Glutamatergic neuron (in vitro differentiated cells): ENCODE measurements around the gene VIPR1. TPM values are rescaled to one million over a fixed set of nuclear protein-coding genes. Genes with fewer than 3 reads are reported as not detected.
A peak's percentile ranks its signal among the peaks of the same experiment; 100 is the strongest.

ENCODE experiments used
- DNase-seq: peaks from one replicate; pipeline ENCODE4 v3.0.0; 2022
- H3K27ac Mint-ChIP-seq: one replicate; pipeline ENCODE4 v1.8.0; 2020; ENCODE audit warnings: mild to moderate bottlenecking, mixed read lengths, inconsistent platforms; ENCODE audit not compliant: unreplicated experiment
- H3K27me3 Mint-ChIP-seq: one replicate; pipeline ENCODE4 v1.8.0; 2020; ENCODE audit warnings: mild to moderate bottlenecking, moderate library complexity, mixed read lengths, inconsistent platforms; ENCODE audit not compliant: unreplicated experiment
- H3K36me3 Mint-ChIP-seq: one replicate; pipeline ENCODE4 v1.8.0; 2020; ENCODE audit warnings: mild to moderate bottlenecking, mixed read lengths, inconsistent platforms; ENCODE audit not compliant: unreplicated experiment
- H3K4me1 Mint-ChIP-seq: one replicate; pipeline ENCODE4 v1.8.0; 2020; ENCODE audit warnings: mild to moderate bottlenecking, low read depth, mixed read lengths, inconsistent platforms; ENCODE audit not compliant: unreplicated experiment
- H3K4me3 Mint-ChIP-seq: one replicate; pipeline ENCODE4 v1.8.0; 2020; ENCODE audit warnings: mild to moderate bottlenecking, mixed read lengths, inconsistent platforms; ENCODE audit not compliant: unreplicated experiment
- H3K9me3 Mint-ChIP-seq: one replicate; pipeline ENCODE4 v1.8.0; 2020; ENCODE audit warnings: mild to moderate bottlenecking, moderate library complexity, mixed read lengths, inconsistent platforms; ENCODE audit not compliant: unreplicated experiment
- total RNA-seq: library from RNA; stranded (reverse); fragmentation: NEBNext Ultra II Directional; extraction: Animal tissue kit (Norgen Biotek cat#: 25700); gene quantifications from one replicate; pipeline ENCODE4 v1.2.1, GENCODE V29; 2021; ENCODE audit not compliant: unreplicated experiment
- TF ChIP-seq, protein P1 (sequence below): fragments of 200-600 bp; sonication (generic); IDR thresholded peaks from one replicate; pipeline ENCODE4 v1.5.0; 2021; ENCODE audit not compliant: partially characterized antibody, unreplicated experiment

VIPR1 gene
- total RNA-seq, 1 donor from 2014 or later, result not detected

DNA sequence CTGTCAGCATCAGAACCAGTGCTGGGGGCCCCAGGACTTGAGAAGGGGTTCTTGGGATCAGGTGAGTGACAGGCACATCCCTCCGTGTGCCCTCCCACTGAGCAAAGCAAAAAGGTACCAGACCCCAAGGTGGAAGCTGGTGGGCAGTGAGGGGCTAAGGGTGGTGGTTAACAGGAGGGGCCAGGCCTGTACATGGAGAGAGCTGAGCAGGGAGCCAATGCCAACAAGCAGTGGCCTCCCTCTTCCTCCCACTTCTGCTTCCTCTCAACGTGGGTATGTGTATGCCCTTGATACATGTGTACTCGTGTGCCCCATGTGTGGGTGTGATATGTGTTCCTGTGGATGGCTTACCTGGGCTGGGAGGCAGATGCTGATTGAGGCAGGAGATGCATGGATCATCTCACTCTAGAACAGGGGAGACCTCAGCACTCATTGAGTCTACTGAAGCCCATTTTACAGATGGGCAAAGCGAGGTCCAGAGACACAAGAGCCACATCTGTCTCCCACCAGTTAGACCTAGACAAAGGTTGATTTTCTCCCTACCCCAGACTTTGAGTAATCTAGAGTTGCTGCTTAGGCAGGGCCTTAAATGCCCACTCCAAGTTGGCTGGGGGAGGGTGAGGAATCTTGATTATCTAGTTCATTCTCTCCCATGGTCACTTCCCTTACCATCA lies 945 bp downstream of the VIPR1 start:
- Mint-ChIP-seq H3K4me1 (peaks cover 6% of the 10 kb centered on the region), H3K4me3 (peak overlapping the region; percentile 49), H3K27ac (no peak overlapping the region), H3K36me3 (no peaks in the 10 kb centered on the region), H3K9me3 (peaks cover 12% of the 10 kb centered on the region), H3K27me3 (peaks cover 24% of the 10 kb centered on the region)
- DNase-seq, result peak; percentile 1
- TF ChIP-seq, protein P1, sequence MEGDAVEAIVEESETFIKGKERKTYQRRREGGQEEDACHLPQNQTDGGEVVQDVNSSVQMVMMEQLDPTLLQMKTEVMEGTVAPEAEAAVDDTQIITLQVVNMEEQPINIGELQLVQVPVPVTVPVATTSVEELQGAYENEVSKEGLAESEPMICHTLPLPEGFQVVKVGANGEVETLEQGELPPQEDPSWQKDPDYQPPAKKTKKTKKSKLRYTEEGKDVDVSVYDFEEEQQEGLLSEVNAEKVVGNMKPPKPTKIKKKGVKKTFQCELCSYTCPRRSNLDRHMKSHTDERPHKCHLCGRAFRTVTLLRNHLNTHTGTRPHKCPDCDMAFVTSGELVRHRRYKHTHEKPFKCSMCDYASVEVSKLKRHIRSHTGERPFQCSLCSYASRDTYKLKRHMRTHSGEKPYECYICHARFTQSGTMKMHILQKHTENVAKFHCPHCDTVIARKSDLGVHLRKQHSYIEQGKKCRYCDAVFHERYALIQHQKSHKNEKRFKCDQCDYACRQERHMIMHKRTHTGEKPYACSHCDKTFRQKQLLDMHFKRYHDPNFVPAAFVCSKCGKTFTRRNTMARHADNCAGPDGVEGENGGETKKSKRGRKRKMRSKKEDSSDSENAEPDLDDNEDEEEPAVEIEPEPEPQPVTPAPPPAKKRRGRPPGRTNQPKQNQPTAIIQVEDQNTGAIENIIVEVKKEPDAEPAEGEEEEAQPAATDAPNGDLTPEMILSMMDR, result no peak

DNA sequence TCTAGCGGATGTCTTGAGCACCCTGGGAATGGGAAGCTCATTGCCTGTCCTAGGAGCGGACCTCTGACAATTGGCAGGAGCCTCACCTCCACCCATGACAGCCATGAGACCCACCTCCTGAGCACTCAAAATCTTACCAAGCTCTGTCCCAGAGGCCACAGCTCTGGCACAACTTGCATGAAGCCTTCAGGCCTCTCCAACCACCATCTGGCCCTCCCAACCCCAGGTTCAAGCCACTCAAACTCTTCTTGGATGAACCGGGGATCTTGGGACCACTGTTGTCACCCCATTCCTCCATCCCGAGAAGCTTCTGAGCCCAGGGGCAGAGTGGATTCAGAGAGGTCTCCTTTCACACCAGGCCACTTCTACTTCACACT lies 1.5 kb downstream of the VIPR1 start:
- peak; percentile 4 for DNase-seq
- H3K27ac Mint-ChIP-seq, result no peak overlapping the region
- TF ChIP-seq, protein P1, result no peak
- H3K36me3 Mint-ChIP-seq, result no peaks in the 10 kb centered on the region
- H3K27me3 Mint-ChIP-seq, result peaks cover 20% of the 10 kb centered on the region
- H3K4me1 Mint-ChIP-seq, result peaks cover 6% of the 10 kb centered on the region
- H3K4me3 Mint-ChIP-seq, result no peak overlapping the region
- H3K9me3 Mint-ChIP-seq, result peaks cover 12% of the 10 kb centered on the region

DNA sequence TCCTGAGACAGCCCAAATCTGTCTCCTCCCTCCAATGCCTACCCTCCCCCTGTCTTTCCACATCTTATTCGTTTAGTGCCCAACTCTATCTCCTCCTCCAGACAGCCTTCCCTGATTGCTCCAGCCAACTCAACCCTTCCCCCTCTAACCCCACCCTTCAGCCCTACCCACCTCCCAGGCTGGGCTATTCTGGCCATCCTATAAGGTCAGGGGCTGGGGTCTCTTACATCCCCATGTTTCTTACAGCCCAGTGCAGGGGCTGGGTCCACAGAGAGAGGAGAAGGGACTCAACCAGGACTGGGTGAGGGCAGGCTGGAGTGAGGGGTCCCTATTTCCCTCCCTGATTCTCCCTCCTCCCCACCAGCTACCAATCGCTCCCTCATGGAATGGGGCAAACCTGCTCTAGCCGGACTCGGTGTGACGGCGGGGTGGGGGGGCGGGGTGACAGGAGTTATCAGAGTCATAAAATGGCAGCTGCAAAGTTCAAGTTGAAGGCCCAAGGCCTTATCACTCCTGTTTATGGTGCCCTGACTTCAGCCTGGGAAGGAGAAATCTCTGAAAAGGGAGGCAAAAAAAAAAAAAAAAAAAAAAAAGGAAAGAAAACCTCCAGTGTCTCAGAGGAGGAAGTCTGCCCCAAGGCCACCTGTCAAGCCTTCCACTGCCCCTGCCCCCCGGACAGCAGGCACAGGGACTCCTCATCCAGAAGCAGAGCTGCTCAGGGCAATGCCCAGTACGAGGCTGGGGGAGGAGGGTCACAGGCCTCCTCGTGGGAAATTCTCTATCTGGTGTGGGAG lies 2.1 kb downstream of the VIPR1 start:
- H3K4me3 Mint-ChIP-seq, result no peak overlapping the region
- peaks cover 6% of the 10 kb centered on the region for H3K4me1 Mint-ChIP-seq
- peaks cover 23% of the 10 kb centered on the region for H3K27me3 Mint-ChIP-seq
- TF ChIP-seq, protein P1, result no peak
- no peak overlapping the region for H3K27ac Mint-ChIP-seq
- peak; percentile 7 for DNase-seq
- H3K36me3 Mint-ChIP-seq, result no peaks in the 10 kb centered on the region
- H3K9me3 Mint-ChIP-seq, result peaks cover 12% of the 10 kb centered on the region

DNA sequence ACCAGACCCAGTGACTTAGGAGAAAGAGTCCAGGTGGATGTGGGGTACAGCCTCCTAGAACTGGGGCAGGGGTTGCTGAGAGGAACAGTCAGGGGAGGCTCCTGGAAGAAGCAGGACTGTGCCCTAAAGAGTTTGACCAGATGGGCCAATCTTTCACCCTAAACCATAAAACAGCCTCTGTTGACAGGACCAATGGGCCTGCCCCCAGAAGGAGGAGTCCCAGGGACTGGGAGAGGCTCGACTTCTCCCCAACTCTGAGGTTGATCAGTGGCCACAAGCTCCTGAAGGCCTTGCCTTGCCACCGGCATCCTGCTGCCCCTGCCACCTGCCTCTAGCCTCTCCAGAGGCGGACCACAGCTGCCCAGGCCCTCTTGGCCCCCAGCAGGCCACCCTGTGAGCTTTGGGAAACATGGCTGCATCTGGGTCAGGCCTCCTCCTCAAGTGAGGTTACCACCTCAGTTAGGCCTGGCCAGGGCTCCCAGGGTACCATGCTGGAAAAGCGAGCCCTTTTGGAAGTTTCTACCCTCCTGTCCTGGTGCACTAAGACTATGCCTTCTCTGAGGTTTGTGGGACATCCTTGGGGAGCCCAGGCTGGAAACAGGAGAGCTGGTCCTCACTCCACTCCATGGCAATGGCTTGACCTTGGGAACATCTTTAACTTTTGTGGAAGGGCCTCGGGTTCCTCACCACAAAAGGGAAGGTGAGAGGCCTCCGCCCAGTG lies 2.8 kb downstream of the VIPR1 start:
- H3K9me3 Mint-ChIP-seq, result peaks cover 10% of the 10 kb centered on the region
- peak; percentile 7 for DNase-seq

More for the DNA sequence above, 2.8 kb downstream of the VIPR1 start:
- TF ChIP-seq, protein P1, result no peak
- H3K27ac Mint-ChIP-seq, result no peak overlapping the region
- no peak overlapping the region for H3K4me3 Mint-ChIP-seq
- H3K36me3 Mint-ChIP-seq, result no peaks in the 10 kb centered on the region
- peaks cover 20% of the 10 kb centered on the region for H3K27me3 Mint-ChIP-seq
- H3K4me1 Mint-ChIP-seq, result peaks cover 6% of the 10 kb centered on the region
